IMR-90 (cell line): ENCODE measurements around the gene POU3F3. TPM values are rescaled to one million over a fixed set of nuclear protein-coding genes. Genes with fewer than 3 reads are reported as not detected.

Source experiments
- ATAC-seq: fragments of 200-7000 bp; cut with Tn5 transposase; 2 replicates; pipeline ENCODE4 v1.9.1; 2020; ENCODE audit warnings: low read depth, mild to moderate bottlenecking, moderate library complexity
- BruUV-seq: library from RNA; stranded (reverse); fragments of 400-500 nt; replicated peaks from 2 replicates; lab custom pipeline; 2021; lab: Mats Ljungman, UMichigan
- CTCF ChIA-PET: fragments of 300-600 bp; formaldehyde crosslinking; extraction: SDS; loops from one replicate; lab custom pipeline; 2021; ENCODE audit warnings: antibody characterized with exemption; lab: Yijun Ruan, JAX
- POLR2A ChIA-PET: fragments of 300-600 bp; sonication (Branson Sonifier 250); formaldehyde crosslinking; loops from one replicate; lab custom pipeline; 2022; ENCODE audit warnings: antibody characterized with exemption; ENCODE audit not compliant: unreplicated experiment; lab: Charles Lee
- DNase-seq: peaks from one replicate; pipeline ENCODE4 v3.0.0; 2013
- H2AFZ ChIP-seq: replicated peaks from 2 replicates; pipeline ENCODE3; 2013; ENCODE audit warnings: low read length, mild to moderate bottlenecking; ENCODE audit not compliant: poor library complexity
- H2AK5ac ChIP-seq: 2 replicates; pipeline ENCODE4 v1.6.1; 2013; ENCODE audit warnings: low read depth, low read length, inconsistent platforms
- H2AK9ac ChIP-seq: replicated peaks from 2 replicates; pipeline ENCODE3; 2013; ENCODE audit warnings: mild to moderate bottlenecking, low read depth, low read length, moderate library complexity; ENCODE audit not compliant: poor library complexity
- H2BK120ac ChIP-seq: 2 replicates; pipeline ENCODE4 v1.6.1; 2013; ENCODE audit warnings: low read depth, low read length, inconsistent platforms
- H2BK15ac ChIP-seq: 3 replicates; pipeline ENCODE4 v1.6.1; 2013; ENCODE audit warnings: low read depth, low read length, inconsistent platforms
- H2BK20ac ChIP-seq: 2 replicates; pipeline ENCODE4 v1.6.1; 2013; ENCODE audit warnings: low read depth, mild to moderate bottlenecking, inconsistent platforms, low read length, moderate library complexity
- H2BK5ac ChIP-seq: 2 replicates; pipeline ENCODE4 v1.6.1; 2013; ENCODE audit warnings: mild to moderate bottlenecking, low read depth, low read length, inconsistent platforms; ENCODE audit not compliant: poor library complexity, severe bottlenecking
- H3K14ac ChIP-seq: replicated peaks from 2 replicates; pipeline ENCODE4 v1.6.1; 2013; ENCODE audit warnings: low read depth, low read length, inconsistent platforms
- H3K18ac ChIP-seq: 2 replicates; pipeline ENCODE4 v1.6.1; 2013; ENCODE audit warnings: low read depth, low read length, control low read depth
- H3K23ac ChIP-seq: 2 replicates; pipeline ENCODE4 v1.6.1; 2013; ENCODE audit warnings: low read depth, low read length, inconsistent platforms
- H3K27ac ChIP-seq: 2 replicates; pipeline ENCODE4 v1.5.1; 2013; ENCODE audit warnings: mild to moderate bottlenecking, control low read depth, low read length; ENCODE audit not compliant: insufficient read depth
- H3K27me3 ChIP-seq: 2 replicates; pipeline ENCODE4 v1.6.1; 2013; ENCODE audit warnings: low read length; ENCODE audit not compliant: control insufficient read depth, insufficient read depth
- H3K36me3 ChIP-seq: 2 replicates; pipeline ENCODE4 v1.6.1; 2013; ENCODE audit warnings: low read length, mixed read lengths; ENCODE audit not compliant: control insufficient read depth, insufficient read depth
- H3K4ac ChIP-seq: 2 replicates; pipeline ENCODE4 v1.6.1; 2013; ENCODE audit warnings: low read depth, low read length, inconsistent platforms
- H3K4me1 ChIP-seq: 2 replicates; pipeline ENCODE4 v1.6.1; 2013; ENCODE audit warnings: low read length, mixed read lengths; ENCODE audit not compliant: control insufficient read depth, insufficient read depth
- H3K4me2 ChIP-seq: 2 replicates; pipeline ENCODE4 v1.6.1; 2013; ENCODE audit warnings: low read depth, mild to moderate bottlenecking, control low read depth, low read length, moderate library complexity
- H3K4me3 ChIP-seq: 2 replicates; pipeline ENCODE4 v1.5.1; 2013; ENCODE audit warnings: low read depth, mild to moderate bottlenecking, control low read depth, low read length, moderate library complexity; ENCODE audit not compliant: insufficient read depth
- H3K56ac ChIP-seq: 2 replicates; pipeline ENCODE4 v1.6.1; 2013; ENCODE audit warnings: low read length, inconsistent platforms; ENCODE audit not compliant: insufficient read depth; ENCODE audit errors: extremely low read depth
- H3K79me1 ChIP-seq, 2 experiments: 2 replicates each; pipeline ENCODE4 v1.6.1; 2013; ENCODE audit warnings: low read length in 2 of 2, inconsistent platforms in 1 of 2, low read depth in 1 of 2
- H3K9ac ChIP-seq: 2 replicates; pipeline ENCODE4 v1.6.1; 2013; ENCODE audit warnings: low read depth, low read length, control low read depth
- H3K9me1 ChIP-seq: 2 replicates; pipeline ENCODE4 v1.6.1; 2013; ENCODE audit warnings: low read length, inconsistent platforms; ENCODE audit not compliant: insufficient read depth
- H3K9me3 ChIP-seq: 2 replicates; pipeline ENCODE4 v1.6.1; 2013; ENCODE audit warnings: low read length; ENCODE audit not compliant: control insufficient read depth, insufficient read depth
- H4K20me1 ChIP-seq: 2 replicates; pipeline ENCODE4 v1.6.1; 2013; ENCODE audit warnings: low read length, inconsistent platforms; ENCODE audit not compliant: insufficient read depth
- H4K5ac ChIP-seq: 2 replicates; pipeline ENCODE4 v1.6.1; 2013; ENCODE audit warnings: mild to moderate bottlenecking, low read depth, low read length, control low read depth
- H4K8ac ChIP-seq, 2 experiments: 2 replicates each; pipeline ENCODE4 v1.6.1; 2013; ENCODE audit warnings: low read depth in 2 of 2, low read length in 2 of 2, control low read depth in 1 of 2, inconsistent platforms in 1 of 2
- H4K91ac ChIP-seq: 2 replicates; pipeline ENCODE4 v1.6.1; 2013; ENCODE audit warnings: low read depth, low read length, inconsistent platforms; ENCODE audit not compliant: insufficient read depth
- CEBPB ChIP-seq: IDR thresholded peaks from 2 replicates; pipeline ENCODE4 v1.6.1; 2012; ENCODE audit warnings: low read depth, low read length, improper control_type of control experiment
- CHD1 ChIP-seq: IDR thresholded peaks from 2 replicates; pipeline ENCODE4 v1.6.1; 2012; ENCODE audit warnings: low read depth, low read length, improper control_type of control experiment
- MXI1 ChIP-seq: IDR thresholded peaks from 2 replicates; pipeline ENCODE4 v1.6.1; 2012; ENCODE audit warnings: low read depth, mild to moderate bottlenecking, low read length, moderate library complexity, borderline replicate concordance
- POLR2A ChIP-seq: IDR thresholded peaks from 2 replicates; pipeline ENCODE4 v1.6.1; 2012; ENCODE audit warnings: mild to moderate bottlenecking, low read depth, low read length
- RCOR1 ChIP-seq: IDR thresholded peaks from 2 replicates; pipeline ENCODE4 v1.6.1; 2012; ENCODE audit warnings: mild to moderate bottlenecking, low read length, improper control_type of control experiment; ENCODE audit not compliant: insufficient replicate concordance
- WGBS, 2 experiments: methylation state at CpG; one replicate each; pipeline versions ENCODE4 v1.1.5 to v1.1.7; 2013; ENCODE audit warnings: missing lambda C conversion rate in 2 of 2; ENCODE audit not compliant: insufficient read length in 1 of 2; ENCODE audit errors: extremely low coverage in 2 of 2; 5-methylcytosine and 5-hydroxymethylcytosine counted together
- dilution Hi-C: fragments of 300-500 bp; cut with HindIII; formaldehyde crosslinking; loops from one replicate; pipeline ENCODE4 v1.14.3; 2018; ENCODE audit warnings: low sequenced_read_pairs; ENCODE audit not compliant: unreplicated experiment
- in situ Hi-C: fragments of 300-500 bp; cut with MboI; formaldehyde crosslinking; loops from 3 replicates; pipeline ENCODE4 v1.14.3; 2019; ENCODE audit warnings: low sequenced_read_pairs, inconsistent platforms, mixed read lengths
- intact Hi-C: fragments of 100-400 bp; cut with micrococcal nuclease; formaldehyde crosslinking; loops from 2 replicates; pipeline ENCODE4 v1.10.0; 2022
- polyA plus RNA-seq, 3 experiments: library from polyadenylated mRNA; depleted of rRNA; stranded (reverse); fragments of >200 nt; gene quantifications; 2 replicates each; pipeline ENCODE4 v1.2.3, GENCODE V29; 2012; ENCODE audit warnings: low replicate concordance in 1 of 3
- total RNA-seq: library from RNA; depleted of rRNA; stranded (reverse); fragments of >200 nt; gene quantifications from 2 replicates; pipeline ENCODE4 v1.2.3, GENCODE V29; 2012
- TF ChIP-seq, protein P1 (sequence below): fragments of 150-350 bp; IDR thresholded peaks from 2 replicates; pipeline ENCODE4 v1.6.1; 2016; ENCODE audit warnings: low read depth, mild to moderate bottlenecking, low read length, moderate library complexity, borderline replicate concordance
- TF ChIP-seq, protein P2 (sequence below): conservative IDR thresholded peaks from 2 replicates; pipeline ENCODE4 v1.5.1; 2012; ENCODE audit warnings: mild to moderate bottlenecking, low read depth, low read length, improper control_type of control experiment

Gene POU3F3
- total and polyA plus RNA-seq, 2 of the 4 experiments (the other 2 are of a cell fraction): not detected

DNA sequence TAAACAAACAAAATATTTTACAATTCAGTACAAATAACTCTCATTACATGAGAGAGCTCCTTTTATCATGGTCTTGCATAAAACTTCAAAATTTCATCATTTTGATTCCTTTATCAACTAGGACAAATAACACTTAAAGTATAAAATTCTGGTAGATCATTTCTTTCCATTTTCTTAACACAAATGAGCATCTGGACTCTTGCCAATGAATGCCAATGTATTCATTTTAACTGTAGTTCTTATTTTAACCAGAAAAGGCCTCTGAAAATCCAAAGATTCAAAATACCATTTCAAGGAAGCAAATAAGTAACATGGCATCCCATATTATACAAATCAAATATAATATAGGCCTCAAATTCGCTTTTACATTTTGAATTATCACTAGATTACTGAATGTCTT is 13.8 kb upstream of the POU3F3 start:
- Histone ChIP-seq H3K27ac (no peak overlapping the region), H3K4me2 (no peak overlapping the region), H2AK9ac (no peak overlapping the region), H3K27me3 (peaks cover 28% of the 10 kb centered on the region), H3K9ac (no peak overlapping the region), H3K79me1 (no peaks in the 10 kb centered on the region), H4K91ac (no peak overlapping the region), H2BK20ac (no peak overlapping the region), H2BK5ac (no peak overlapping the region), H3K18ac (no peak overlapping the region), H3K9me3 (0 out of 2 replicates have a peak, but pooled peaks cover 2% of the 10 kb centered on the region), H3K4me3 (no peak overlapping the region), H3K14ac (no peak overlapping the region), H3K36me3 (no peaks in the 10 kb centered on the region), H3K56ac (no peak overlapping the region), H2BK15ac (no peak overlapping the region), H3K9me1 (no peaks in the 10 kb centered on the region), H2BK120ac (no peak overlapping the region), H2AFZ (no peak overlapping the region), H2AK5ac (no peak overlapping the region), H4K20me1 (no peaks in the 10 kb centered on the region), H4K5ac (no peak overlapping the region), H3K4me1 (no peaks in the 10 kb centered on the region), H3K4ac (no peak overlapping the region), H4K8ac (no peak overlapping the region), H3K23ac (no peak overlapping the region)
- no TSS peak for BruUV-seq
- no peak for DNase-seq
- POLR2A ChIA-PET: no interaction called here
- CTCF ChIA-PET: interaction anchor here (1.1 kb wide), 1 partner anchor 10 kb away, joined by 3 read pairs; no protein-coding TSS in a partner anchor
- intact Hi-C loops (no loop called here), in situ Hi-C loops (no loop called here), dilution Hi-C loops (no loop called here)
- TF ChIP-seq, protein P1, sequence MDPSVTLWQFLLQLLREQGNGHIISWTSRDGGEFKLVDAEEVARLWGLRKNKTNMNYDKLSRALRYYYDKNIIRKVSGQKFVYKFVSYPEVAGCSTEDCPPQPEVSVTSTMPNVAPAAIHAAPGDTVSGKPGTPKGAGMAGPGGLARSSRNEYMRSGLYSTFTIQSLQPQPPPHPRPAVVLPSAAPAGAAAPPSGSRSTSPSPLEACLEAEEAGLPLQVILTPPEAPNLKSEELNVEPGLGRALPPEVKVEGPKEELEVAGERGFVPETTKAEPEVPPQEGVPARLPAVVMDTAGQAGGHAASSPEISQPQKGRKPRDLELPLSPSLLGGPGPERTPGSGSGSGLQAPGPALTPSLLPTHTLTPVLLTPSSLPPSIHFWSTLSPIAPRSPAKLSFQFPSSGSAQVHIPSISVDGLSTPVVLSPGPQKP: no peak
- TF ChIP-seq MXI1 (no peak), CHD1 (no peak), RCOR1 (no peak), POLR2A (no peak), CEBPB (no peak)
- TF ChIP-seq, protein P2, sequence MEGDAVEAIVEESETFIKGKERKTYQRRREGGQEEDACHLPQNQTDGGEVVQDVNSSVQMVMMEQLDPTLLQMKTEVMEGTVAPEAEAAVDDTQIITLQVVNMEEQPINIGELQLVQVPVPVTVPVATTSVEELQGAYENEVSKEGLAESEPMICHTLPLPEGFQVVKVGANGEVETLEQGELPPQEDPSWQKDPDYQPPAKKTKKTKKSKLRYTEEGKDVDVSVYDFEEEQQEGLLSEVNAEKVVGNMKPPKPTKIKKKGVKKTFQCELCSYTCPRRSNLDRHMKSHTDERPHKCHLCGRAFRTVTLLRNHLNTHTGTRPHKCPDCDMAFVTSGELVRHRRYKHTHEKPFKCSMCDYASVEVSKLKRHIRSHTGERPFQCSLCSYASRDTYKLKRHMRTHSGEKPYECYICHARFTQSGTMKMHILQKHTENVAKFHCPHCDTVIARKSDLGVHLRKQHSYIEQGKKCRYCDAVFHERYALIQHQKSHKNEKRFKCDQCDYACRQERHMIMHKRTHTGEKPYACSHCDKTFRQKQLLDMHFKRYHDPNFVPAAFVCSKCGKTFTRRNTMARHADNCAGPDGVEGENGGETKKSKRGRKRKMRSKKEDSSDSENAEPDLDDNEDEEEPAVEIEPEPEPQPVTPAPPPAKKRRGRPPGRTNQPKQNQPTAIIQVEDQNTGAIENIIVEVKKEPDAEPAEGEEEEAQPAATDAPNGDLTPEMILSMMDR: no peak
- no peak for ATAC-seq
- WGBS, 2 experiments: no CpG with 5 or more reads among the region's 1 CpG
